GM19193 (cell line): ENCODE measurements around the gene BICDL2.

Experiments
- POLR2A ChIP-seq: IDR thresholded peaks from 4 replicates; pipeline ENCODE4 v1.6.1; 2011; ENCODE audit not compliant: insufficient read depth, insufficient read length; ENCODE audit errors: extremely low read depth

Gene BICDL2

GRCh38 chr16:3028716-3029319, 7.9 kb downstream of the BICDL2 start:
- no peak for TF ChIP-seq POLR2A

GRCh38 chr16:3027983-3028715, 8.6 kb downstream of the BICDL2 start:
- peak; percentile 37 for TF ChIP-seq POLR2A

GRCh38 chr16:3027489-3027795, 9.3 kb downstream of the BICDL2 start:
- TF ChIP-seq POLR2A: no peak

GRCh38 chr16:3026609-3027488, 9.9 kb downstream of the BICDL2 start:
- no peak for TF ChIP-seq POLR2A

- no peak for TF ChIP-seq POLR2A
Observed at GRCh38 chr16:3026003-3026378, 10.8 kb downstream of the BICDL2 start.

- no peak for TF ChIP-seq POLR2A
Observed at GRCh38 chr16:3025032-3026002, 11.4 kb downstream of the BICDL2 start.

GRCh38 chr16:3023669-3024478, 12.9 kb downstream of the BICDL2 start, which contains the start of the genes HCFC1R1 and THOC6:
HCFC1R1 (minus strand) TSS chr16:3023942; CDS start chr16:3023941, 1 bp downstream.
THOC6 (plus strand) TSS chr16:3024035; CDS start chr16:3024327, 292 bp downstream.
- TF ChIP-seq POLR2A: peak; percentile 89

GRCh38 chr16:3023415-3023668, 13.4 kb downstream of the BICDL2 start:
- no peak for TF ChIP-seq POLR2A

GRCh38 chr16:3022684-3023414, 13.9 kb downstream of the BICDL2 start:
- TF ChIP-seq POLR2A: no peak

GRCh38 chr16:3022208-3022683, 14.5 kb downstream of the BICDL2 start:
- no peak for TF ChIP-seq POLR2A

- no peak for TF ChIP-seq POLR2A
Observed at GRCh38 chr16:3021449-3022207, 15.1 kb downstream of the BICDL2 start.
